NOMO-1 treated with DMSO at 0.1 percent for 48 hours (cell line): Measurements from ENCODE around the gene ZFP36L2.
A peak's percentile ranks its signal among the peaks of the same experiment; 100 is the strongest.

Source experiments
- DNase-seq: peaks from one replicate; lab custom pipeline; 2025; ENCODE audit not compliant: unreplicated experiment; lab: John Stamatoyannopoulos, UW

Gene ZFP36L2

DNA sequence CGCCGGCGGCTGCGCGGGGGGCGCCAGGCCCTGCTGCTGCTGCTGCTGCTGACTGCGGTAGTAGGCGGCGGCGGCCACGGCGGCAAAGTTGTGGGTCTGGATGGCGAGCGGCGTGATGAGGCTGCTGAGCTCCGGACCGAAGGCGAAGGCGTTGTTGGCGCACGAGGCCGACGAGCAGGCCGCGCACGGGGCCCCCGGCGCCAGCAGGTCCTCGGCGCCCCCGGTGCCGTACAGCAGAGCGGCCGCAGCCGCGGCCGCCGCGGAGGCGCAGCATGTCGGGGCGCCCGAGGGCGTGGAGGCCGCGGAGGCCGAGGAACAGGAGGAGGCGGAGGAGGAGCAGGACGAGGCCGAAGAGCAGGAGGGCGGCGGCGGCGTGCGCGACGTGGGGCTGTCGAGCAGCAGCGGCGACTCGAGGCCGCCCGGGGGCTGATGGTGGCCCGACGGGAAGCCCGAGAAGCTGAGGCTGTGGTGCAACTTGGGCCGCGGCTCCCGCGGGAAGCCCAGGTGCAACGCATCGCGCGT lies 1.8 kb downstream of the ZFP36L2 start:
- DNase-seq = no peak

DNA sequence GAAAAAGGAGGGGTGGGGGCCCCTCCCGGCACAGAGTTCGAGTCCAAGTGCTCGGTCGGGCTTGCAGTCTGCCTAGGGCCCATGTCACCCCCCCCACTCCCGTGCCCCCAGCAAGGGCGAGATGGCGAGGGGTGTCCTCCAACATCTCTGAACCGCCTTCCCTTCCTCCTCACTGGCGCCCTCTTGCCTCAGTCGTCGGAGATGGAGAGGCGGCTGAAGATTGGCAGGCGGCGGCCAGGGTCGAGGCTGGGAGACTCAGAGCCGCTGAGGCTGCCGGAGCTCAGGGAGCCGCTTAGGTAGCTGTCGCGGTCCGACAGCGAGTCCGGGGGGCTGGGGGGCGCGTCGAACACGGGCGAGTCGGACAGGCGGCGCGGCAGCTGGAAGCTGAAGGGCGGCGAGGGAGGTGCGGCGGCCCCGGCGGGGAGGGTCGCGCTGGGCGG lies 2.3 kb downstream of the ZFP36L2 start:
- DNase-seq = peak; percentile 63

DNA sequence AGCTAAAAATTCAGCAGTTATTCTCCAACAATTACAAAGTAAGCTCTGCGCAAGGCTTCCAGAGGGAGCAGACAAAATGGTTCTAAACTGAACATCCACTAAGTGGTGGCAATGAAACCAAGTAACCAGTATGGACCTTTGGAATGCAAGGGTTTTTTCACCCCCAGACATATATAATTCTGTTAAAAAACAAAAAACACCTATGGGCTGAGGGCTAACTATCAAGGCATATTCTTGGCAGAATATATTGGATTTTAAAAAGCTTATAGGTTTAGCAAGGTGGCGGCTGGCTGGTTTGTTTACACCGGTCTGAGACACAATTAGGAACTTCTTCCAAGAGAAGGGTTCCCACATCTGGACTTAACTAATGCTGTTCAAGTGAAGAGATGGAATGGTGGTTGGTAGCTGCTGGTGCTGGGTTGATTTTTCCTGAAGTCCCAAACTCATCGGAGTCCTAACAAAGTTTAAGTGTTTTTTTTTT lies 2.8 kb downstream of the ZFP36L2 start:
- DNase-seq = no peak

DNA sequence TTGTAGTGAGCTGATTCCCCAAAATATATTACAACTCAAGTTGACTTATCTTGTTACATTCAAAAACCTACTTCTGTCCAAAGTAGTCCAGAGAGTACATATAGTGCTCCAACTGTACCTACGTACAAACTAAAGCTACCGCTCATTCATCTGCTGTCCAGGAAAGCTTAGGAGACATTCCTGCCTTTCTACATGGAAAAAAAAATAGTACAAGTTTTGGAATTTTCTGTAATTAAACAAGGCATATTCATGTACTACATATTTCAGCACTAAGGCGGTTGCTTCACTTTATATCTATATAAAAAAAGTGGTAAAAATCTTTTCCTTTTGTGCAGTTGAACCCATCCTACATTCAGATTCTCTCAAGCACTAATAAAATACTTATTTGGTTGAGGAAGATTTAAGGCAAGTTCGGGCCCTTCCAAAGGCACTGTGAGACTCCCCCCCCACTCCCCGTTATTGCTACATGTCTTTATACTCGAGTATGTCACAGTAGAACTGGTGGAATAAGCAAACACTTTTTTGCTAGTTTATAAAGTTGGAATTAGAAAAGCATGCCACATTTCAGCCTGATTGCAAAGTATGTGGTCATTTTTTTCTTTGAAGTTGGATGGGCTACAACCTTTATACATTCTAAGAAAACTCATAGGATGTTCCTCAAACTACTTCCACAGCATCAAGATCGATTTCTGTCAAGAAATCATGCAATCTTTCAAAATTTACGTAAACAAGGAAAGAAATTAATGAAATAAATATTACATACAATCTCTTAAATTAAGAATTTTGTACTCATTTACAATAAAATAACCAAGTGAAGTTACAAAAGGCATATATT lies 3.7 kb downstream of the ZFP36L2 start:
- DNase-seq = no peak

DNA sequence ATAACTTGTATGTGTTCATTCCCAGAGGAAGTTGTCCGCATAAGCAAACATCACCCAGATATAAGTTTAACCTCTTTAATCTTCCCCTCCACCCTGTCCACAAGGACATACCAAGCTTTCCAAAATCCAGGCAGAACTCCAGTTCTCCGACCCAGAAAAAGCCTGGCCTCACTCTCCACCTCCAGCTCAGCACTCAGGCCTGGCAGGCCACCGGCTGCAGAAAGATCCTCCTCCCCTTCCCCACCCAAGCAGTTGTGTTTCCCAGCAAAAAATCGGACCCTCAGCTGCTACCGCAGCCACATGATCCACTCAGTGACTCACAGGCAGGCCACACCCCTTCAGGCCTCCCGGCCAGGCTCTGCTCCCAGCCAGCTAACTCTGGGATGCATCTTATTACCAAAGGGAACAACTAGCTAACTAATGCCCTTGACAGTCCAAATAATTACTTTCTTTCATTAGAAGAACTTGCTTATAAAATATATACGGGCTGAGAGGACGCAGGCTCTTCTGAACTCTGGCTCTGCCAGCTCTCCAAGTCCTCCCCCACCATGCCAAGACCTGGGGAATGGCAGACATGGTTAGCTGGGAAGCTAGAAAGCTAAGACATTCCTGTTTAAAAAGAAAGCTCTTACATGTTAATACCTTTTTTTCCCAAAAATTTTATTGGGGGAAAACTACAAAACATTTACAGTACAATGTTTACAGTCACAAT lies 4.5 kb downstream of the ZFP36L2 start:
- peak; percentile 79 for DNase-seq

DNA sequence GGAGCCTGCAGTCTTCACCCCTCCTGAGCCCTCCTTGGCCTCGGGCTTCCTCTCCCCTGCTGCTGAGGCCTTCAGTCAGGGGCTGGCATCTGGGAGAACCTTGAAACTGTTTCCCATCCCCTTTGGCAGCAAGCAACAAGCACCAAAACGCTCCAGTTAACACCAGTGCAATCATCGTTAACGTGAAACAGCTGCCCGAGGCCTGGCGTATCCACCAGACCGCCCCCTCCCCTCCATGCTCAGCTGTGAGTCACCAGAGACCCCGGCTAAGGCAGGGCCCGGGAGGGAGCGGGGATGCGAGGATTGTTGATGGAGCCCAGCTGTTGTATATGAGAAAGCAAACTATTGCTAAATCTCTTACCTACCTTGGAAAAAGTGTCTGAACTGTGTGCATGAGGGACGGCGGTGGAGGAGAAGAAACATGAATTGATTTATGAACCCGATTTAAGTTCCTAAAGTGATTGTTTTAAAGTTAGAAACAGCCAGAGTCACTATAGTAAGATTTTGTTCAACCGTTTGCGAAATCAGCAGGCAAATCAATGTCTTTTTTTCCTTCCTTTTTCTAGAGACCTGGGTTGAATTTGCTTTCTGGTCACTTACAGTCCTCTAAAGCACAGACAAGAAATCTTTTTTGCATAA lies 5.2 kb downstream of the ZFP36L2 start:
- DNase-seq = peak; percentile 85

DNA sequence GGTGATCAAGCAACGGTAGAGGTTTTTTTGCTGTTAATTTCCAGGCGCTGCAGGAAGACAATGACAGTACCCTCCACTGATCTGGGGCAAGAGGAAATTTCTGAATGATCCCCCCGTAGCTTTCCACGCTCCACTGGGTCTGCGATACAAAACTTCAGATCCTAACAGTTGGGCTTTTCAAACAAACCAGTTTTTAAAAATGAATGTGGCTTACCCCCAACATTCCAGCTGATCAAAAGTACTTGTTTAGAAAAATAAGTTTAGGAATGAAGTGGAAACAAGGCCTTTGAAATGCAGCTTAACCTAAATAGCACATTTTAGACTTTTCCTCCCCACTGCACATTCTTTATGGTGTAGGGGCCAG lies 5.7 kb downstream of the ZFP36L2 start:
- DNase-seq = no peak

DNA sequence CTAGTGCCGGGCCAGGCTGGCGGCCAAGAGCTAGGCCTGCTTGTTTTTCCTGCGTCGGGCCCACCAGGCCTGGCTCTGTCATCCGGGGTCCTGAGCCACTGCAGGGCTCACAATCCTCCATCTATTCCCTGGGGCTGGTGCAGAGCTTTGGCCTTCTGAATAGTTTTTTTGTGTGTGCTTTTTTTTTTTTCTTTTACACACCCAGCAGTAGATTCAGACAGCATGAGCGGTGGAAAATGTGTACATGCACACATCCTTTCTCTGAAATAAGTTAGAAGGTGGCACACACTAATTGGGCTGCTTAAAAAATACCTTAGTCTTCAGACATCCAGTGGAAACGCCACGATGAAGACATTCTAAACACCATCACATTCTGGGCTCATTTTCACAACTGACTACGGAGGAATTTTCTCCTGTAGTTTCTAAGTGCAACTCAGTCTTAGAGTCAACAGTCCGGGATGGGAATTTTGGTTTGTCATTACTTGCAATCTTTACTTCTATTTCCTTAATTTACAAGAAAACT lies 6.1 kb downstream of the ZFP36L2 start:
- no peak for DNase-seq

DNA sequence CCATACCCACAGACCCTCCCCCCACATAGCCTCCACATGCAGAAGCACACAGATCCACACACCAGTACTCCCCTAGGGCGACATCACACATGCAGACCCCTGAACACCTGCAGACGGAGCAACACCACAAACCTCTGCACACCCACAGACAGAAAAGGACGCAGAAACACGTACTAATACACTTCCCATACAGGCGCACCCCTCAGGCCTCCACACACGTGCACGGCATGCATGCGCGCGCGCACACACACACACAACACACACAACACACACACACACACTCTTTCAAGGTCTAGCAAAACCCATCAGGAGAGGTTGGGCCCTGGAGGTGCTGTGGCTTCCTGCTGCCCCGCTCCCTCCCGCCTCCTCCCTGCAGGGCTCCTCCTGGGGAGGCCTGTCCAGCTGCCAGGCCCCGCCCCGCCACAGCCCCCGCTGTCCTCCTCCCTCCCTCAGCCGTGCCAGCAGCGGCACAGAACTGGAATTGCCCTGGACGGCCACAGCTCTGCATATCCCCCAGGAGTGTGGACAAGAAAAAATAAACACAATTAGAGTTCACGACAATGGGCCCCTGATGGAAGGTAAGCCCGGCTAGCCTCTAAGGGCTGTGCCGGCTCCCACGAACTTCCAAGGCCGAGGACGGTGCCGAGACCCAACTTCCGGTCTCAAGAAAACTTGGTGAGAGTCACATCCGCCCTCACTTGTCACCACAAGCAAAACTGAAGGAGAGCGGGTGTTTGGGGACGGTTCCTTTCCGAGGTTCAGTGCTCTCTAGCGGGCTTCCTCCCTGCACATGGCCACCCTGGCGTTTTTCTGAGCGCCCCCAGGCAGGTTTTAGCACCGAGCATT lies 6.8 kb downstream of the ZFP36L2 start:
- DNase-seq = peak; percentile 92

DNA sequence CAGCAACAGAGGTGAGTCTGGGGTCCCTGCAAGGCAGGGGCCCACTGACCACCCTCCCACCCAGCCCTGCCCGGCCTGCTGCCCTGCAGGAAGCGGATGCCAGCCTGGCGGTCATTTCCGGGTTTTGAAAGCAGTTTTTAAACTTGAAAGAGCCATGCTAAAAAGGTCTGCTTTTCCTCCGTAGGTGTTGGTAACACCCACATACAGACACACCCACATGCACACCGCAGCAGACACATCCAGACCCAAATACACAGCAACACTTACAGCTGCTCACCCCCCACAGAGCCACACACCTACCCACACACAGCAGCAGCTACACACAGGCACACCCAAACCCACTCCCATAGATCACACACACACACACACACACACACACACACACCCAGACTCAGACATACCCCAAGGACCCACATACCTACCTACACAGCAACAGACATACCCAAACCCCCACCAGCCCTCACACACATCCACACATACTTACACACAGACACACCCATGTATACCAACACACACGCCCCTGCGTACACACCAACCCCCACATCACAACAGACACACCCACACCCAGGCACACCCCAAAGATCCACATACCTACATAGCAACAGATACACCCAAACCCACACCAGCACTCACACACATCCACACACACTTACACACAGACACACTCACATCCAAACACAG lies 7.6 kb downstream of the ZFP36L2 start:
- peak; percentile 81 for DNase-seq

DNA sequence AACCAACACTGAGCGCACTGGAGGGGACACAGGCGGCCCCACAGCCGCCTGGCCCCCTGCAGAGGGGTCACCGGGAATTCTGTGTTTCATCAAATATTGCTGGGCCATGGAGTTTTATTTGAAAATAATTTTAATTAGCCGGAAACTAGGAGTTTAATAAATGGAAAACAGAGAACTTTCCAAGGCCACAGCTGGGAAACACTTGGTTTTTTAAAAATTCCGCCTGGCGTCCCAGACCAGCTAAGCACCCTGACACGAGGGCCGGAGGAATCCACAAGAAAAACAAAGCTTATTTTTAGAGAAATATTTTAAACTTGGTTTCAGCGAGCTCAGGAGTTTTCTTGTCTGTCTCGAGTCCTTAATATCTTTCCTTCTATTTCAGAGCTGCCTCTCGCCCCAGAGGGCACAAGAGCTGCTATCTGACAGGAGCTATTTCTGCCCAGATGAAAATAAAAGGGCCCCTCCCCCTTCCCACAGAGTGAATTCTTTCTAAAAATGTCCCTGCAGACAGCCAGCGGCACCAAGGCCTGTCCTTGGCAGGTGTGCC lies 8.2 kb downstream of the ZFP36L2 start:
- DNase-seq = no peak

DNA sequence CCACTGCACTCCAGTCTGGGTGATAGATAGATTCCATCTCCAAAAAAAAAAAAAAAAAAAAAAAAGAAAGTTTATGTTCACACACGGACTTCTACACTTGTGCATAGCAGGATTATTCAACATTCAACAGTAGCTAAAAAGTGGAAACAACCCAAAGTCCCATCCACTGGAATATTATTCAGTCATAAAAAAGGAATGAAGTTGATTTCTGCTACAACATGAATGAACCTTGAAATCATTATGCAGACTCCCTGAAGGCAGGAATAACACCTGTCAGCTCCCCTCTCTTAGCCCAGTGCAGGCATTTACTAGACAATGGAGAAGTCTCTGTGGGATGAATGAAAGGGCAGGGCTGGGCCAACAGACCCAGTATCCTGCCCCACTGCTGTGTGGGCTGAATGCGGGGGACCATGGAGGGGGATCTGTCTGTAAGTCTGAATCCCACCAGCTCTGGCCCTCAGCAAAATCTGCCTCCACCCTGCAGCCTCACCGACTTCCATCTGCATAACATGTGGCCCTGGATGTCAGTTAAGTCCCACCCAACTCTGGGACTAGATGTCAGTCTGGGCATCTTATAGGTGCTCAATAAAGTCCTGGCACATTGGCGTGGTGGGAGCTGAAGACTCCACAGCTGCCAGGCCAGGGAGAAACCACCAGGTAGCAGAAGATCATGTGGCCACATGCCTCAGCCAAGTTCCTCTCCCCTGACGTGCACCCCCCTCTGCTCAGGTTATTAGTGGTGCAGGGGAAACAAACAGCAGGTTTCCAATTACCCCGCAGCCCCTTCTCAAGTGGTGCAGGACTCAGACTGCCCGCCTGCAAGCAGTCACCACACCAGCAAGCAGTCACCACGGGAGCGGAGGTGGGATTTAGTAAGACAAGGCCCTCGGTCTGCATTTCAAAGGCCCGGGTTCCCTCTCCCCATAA lies 8.9 kb downstream of the ZFP36L2 start:
- DNase-seq = no peak

DNA sequence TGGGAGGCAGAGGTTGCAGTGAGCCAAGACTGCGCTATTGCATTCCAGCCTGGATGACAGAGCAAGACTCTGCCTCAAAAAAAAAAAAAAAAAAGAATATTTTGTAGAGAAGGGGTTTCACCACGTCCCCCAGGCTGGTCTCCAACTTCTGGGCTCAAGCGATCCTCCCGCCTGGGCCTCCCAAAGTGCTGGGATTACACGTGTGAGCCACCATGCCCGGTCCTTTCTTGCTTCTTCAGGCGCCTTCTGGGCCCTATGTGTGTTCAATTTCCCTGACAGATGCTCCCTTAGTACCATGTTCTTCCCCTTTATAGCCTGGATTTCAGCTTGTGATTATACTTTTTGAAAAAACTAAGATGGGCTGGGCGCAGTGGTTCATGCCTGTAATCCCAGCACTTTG lies 9.8 kb downstream of the ZFP36L2 start:
- DNase-seq = no peak

DNA sequence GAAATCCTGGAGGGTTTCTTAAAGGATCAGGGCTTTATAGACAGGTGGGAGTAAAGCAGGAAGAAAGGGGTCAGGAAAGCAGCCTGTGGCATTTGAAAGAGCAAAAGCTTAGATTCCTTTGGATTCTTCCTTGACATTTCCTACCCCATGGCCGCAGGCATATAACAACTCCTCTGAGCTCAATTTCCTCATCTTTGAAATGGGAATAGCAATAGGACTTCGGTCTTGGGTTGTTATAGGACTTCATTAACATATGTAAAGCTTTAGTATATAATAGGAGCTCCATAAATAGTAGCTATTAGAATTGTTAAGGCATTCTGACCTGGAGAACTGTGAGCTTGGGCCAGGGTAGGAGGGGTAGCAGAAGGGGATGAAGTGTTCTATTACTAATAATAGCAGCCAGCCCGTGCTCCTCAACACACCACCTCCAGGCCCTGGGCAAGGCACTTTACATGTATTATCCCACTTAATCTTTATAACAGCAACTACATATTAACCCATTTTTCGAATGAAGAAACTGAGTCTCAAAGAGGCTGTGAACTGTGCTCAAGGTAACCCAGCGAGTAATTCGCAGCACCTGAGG lies 10.6 kb downstream of the ZFP36L2 start:
- no peak for DNase-seq

DNA sequence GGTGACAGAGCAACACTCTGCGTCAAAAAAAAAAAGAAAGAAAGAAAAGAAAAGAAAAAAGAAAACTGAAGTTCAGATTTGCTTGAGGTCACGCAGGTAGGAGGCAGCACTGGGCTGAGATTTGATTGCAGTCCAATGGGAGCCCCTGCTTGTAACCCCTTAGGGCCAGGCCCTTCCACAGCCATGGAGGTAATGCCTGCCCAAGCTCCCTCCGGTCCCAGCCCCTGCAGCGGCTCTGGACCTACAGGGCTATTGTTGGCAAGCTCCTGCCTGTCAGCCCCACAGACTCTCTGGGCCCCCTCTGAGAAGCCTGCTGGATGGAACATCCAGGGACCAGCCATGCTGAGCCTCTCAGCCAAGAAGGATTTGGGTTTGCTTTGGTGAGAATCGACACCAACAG lies 12.2 kb downstream of the ZFP36L2 start:
- no peak for DNase-seq

DNA sequence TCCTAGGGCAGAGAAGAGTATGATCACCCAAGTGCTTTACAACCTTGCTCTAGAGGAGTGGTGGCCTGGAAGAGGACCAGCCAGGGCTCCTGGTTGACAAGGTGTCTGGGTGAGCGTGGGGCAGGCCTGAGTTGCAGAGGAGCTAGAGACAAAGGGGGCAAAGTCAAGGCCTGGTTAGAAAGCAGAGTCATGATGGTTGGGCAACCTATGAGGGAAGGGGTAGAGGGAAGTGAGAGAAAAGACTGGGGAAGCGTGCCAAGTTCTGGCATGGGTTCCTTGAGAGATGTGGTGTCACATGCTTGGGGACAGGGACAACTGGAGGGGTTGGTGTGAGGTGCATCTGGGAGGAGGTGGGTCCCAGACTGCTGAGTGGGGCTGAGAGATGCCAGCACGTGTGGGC lies 13.5 kb downstream of the ZFP36L2 start:
- peak; percentile 98 for DNase-seq

DNA sequence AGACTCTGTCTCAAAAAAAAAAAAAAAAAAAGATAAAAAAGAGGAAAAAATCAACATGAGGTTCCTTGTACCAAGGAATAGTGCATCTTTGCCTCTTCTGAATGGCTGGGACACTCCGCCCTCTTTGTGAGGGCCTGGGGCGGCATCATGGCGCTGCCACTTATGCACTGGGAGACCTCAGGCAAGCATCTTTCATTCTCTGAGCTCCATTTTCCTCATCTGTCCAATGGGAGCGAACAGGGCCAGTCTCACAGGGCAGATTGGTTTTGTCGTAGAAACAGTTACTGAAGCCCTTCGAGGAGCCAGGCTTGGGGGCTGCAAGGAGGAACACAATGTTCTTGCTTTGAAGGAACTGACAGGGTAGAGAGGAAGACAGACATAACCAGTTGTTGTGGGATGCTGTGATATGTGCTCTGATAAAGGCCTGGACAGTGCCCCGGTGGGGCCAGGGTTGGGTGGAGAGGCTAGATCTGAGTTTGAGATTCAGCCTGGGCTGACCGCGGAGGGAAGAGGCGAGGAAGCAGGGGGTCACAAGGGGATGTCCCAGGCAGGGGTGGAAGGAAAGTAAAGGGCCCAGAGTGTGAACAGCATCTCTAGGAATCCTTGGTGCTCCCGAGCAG lies 14.1 kb downstream of the ZFP36L2 start:
- no peak for DNase-seq
